SW480 (cell line): Measurements from ENCODE around the gene TLK1.

ENCODE experiments used
- DNase-seq: peaks from one replicate; pipeline ENCODE4 v3.0.0-alpha.2; 2016; ENCODE audit warnings: low spot score

Gene TLK1

DNA sequence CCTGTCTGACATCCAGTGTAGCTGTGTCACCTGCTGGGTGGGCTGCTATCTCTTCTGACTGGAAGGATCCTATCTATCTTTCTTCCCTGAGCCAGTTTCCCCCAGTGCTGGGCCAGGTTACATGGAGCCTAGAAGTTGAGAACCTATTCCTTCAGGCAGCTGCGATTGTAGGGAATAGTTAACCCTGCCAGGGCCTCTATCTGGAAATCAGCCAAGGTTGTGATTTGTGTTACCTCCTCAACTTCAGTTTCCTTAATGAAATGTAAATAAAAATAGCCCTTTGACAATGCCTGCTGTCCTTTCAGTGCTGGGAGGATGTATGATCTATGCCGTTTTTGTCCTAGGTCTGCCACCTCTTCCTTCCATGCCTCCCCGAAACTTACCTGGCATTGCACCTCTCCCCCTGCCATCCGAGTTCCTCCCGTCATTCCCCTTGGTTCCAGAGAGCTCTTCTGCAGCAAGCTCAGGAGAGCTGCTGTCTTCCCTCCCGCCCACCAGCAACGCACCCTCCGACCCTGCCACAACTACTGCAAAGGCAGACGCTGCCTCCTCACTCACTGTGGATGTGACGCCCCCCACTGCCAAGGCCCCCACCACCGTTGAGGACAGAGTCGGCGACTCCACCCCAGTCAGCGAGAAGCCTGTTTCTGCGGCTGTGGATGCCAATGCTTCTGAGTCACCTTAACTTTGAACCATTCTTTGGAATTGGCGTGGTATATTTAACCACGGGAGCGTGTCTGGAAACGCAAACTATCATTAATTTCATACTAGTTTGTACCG lies 195.1 kb downstream of the TLK1 start:
- DNase-seq = no peak

DNA sequence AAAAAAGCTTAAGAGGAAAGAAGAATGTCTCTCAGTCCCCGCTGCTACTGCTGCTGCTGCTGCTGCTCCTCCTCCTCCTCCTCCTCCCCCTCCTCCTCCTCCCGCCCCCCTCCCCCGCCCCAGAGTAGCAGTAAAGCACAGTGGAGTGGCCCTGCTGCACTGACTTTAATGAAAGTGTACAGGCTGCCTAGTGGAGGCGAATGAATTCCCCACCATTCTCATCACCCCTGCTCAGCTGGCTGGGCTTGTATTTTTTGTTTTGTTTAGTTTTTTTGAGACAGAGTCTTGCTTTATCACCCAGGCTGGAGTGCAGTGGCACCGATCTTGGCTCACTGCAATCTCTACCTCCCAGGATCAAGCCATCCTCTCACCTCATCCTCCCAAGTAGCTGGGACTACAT lies 197.3 kb downstream of the TLK1 start:
- no peak for DNase-seq

DNA sequence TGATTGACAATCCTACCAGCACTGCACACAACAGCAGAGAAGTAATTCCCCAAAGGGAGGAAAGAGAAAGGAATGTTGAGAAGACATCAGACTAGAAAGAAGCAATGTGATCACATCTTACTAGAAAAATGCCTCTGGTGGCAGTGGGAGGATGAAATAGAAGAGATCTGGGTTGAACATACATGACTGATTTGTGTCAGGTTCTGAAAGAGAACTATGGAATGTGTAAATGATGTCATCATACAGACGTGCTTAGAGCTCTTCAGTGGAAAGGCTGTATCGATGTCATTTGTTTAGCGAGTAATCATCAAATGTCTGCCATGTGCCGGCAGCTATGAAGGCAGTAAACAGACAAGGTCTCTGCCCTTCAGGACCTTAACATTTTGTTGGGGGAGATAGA lies 206.8 kb downstream of the TLK1 start:
- DNase-seq = no peak

DNA sequence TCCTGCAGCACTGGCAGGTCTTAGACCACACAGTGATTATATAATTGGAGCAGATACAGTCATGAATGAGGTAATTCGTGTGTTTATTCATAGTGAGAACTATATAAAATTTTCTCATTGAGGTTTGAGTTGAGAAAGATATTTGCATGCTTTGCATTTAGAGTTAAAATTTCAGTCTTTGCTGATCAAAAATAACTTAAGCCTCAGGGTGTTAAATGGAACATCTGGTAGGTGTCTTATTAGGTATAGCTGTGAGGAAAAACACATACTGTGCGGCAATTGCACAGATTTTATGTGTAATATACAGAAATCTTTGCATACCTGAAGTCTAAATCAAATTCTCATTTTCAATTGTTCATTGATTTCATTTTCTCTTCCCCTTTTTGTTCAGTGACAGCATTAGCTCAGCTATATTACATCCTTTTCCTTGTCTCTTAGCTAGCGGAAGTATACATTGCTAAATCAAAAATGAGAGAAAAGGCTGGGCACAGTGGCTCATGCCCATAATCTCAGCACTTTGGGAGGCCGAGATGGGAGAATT lies 210.4 kb downstream of the TLK1 start:
- DNase-seq = no peak

DNA sequence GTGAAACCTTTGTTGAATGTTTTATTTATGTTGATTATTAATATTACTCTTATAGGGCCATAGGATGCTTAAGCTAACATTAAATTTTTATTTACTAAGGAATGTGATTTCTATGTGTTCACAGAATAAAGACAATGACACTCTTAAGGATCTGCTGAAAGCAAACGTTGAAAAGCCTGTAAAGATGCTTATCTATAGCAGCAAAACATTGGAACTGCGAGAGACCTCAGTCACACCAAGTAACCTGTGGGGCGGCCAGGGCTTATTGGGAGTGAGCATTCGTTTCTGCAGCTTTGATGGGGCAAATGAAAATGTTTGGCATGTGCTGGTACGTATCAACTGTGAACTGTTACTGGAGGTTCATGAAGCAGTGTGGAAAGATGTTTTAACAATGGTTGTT lies 211.3 kb downstream of the TLK1 start:
- DNase-seq = no peak

DNA sequence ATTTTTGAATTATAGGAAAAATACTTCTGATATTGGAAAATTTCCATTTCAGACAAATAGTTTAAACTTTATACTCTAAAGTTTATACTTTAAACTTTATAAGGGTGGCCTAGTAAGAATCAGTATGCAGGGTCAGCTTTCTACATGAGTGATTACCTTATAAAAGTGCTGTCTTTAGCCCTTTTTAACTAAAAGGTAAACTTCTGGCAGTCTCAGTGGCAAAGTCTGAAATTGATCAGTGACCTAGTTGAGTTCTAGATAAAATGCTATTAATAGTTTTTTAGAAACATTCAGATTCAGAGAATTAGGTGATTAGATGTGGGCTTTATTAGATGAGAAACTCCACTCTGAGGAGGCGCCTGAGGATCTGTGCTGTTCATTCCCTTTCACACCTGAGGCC lies 216.1 kb downstream of the TLK1 start:
- no peak for DNase-seq

DNA sequence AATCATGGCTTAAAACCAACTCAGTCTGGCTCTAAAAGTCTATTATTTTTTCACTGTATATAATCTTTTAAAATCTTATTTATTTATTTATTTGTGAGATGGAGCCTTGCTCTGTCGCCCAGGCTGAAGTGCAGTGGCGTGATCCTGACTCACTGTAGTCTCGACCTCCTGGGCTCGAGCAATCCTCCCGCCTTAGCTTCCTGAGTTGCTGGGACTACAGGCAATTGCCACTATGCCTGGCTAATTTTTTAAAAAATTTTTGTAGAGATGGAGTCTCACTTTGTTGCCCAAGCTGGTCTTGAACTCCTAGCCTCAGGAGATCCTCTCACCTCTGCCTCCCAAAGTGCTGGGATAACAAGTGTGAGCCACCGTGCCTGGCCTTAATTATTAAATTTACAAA lies 217.1 kb downstream of the TLK1 start:
- DNase-seq = no peak

DNA sequence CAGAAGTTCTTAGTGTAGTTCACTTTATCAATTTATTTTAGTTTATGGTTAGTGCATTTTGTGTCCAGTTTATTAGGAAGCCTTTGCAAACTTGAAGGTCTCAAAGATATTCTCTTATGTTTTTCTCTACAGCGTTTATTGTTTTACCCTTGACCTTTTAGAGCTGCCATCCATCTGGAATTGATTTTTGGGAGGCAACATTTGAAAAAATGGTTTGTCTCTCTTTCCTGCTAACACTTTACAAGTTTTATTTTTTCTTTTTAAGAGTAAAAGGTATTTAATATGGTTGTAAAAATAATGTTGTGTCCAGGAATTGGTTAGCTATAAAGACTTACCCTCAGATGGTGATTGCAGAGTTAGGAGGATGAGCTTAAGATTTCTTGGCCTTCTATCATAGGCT lies 217.7 kb downstream of the TLK1 start:
- DNase-seq = no peak

DNA sequence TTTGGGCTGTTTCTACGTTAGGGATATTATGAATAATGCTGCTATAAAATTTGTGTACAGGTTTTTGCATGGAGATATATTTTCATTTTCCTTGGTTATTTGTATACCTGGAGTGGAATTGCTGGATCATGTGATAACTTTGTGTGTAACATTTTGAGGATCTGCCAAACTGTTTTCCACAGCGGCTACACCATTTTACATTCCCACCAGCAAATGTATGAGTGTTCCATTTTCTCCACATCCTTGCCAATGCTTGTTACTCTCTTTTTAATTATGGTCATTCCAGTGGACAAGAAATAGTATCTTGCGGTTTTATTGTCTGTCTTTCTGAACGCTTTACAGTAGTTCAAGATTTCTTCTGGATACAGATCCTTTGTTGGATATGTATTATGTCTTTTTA lies 218.1 kb downstream of the TLK1 start:
- no peak for DNase-seq
